HG03066 (cell line): Measurements from ENCODE around the gene OSBPL1A.

Experiments used
- ATAC-seq: cut with Tn5 transposase; IDR thresholded peaks from one replicate; pipeline ENCODE4 v1.9.1; 2021; ENCODE audit warnings: low read depth; ENCODE audit not compliant: unreplicated experiment

OSBPL1A gene

DNA sequence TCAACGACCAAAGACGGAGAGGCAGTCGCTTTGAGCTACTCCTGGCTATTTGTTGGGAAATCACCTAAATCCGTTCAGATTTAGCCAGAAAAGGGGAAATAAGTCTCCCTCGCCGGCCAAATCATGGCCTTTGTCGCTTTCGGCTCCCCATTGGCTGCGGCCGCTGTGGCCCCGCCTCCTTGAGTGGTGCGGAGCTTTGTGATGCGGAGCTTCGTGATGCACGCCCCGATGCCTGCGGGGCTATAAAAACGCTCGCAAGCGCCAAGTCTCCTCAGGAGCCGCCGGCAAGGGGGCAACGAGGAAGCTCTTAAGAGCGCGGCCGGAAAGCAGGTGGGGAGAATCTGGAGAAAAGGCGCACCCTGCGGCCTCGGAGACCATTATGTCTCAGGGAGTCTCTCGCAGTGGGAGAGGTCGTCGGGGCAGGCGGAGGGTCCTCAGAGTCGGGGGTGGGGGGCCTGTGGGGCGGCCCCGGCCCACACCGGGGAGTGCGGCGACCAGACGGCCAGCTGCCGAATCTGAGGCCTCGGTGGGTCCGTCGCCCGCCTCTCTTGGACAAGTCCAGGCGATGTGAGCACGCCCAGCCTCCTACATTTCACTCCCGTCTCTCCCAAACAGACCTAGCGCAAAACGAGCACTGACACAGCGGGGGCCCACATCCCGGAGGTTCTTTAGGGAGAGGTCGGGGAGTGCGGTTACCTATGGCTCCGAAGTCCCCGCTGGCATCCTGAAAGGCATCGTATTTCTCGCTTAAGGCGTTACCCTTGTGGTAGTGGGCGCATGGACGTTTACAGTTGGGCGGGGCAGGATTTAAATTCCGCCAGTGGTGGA is 258.6 kb downstream of the OSBPL1A start, which contains the start of gene CABYR:
Gene CABYR (plus strand): TSS at position 274 of the 828 bp plus-strand sequence. CDS start 4,053 bp downstream, outside the sequence.
- peak; percentile 93 for ATAC-seq

DNA sequence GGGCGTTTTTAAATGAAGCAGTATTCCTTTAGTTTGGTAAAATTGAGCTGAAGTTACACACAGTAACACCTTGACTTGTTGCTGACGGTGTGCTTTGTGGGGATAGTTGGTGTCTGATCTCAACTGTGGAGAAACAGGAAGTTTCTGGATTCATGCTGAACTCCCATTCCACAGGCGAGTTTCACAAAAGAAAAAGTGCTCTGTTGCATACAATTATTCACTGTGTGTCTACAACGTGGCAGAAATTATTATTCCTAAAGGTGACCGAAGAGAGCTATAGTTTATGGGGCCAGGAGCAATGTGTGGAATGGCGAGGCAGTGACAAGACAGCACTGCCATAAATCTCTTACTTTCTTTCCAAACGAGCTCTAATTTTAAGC is 259.2 kb downstream of the OSBPL1A start:
- no peak for ATAC-seq

GRCh38 chr18:24136967-24137373 is 260.7 kb downstream of the OSBPL1A start:
- no peak for ATAC-seq

DNA sequence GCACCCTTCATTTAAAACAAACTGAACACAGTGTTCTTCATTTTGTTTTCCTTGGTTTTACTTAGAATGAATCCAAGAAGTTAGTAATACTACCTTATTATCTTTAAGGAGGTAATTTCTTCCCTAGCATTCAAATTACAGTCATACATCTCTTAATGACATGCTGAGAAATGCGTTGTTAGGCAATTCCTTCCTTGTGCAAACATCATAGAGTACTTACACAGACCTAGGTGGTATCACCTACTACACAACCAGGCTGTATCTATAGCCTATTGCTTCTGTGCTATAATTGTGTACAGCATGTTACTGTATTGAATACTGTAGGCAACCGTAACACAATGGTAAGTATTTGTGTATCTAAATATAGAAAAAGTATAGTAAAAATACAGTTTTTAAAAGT is 267.1 kb downstream of the OSBPL1A start:
- no peak for ATAC-seq

DNA sequence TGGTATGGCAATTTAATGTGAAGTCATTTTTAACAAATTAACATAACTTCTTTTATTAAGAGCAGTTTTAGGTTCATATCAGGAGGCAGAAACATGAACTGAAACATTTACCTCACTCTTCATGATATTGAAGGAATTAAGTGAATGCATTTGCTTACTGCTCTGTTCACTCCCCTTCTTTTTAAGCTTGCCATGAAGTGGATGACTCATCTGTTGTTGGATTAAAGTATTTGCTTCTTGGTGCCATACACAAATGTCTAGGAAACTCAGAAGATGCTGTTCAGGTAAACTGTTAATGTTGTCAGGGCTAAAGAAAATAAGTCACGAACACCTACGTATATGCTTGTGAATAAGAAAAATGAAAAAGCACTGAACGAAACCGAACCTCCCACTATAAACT is 268.9 kb downstream of the OSBPL1A start:
- no peak for ATAC-seq

DNA sequence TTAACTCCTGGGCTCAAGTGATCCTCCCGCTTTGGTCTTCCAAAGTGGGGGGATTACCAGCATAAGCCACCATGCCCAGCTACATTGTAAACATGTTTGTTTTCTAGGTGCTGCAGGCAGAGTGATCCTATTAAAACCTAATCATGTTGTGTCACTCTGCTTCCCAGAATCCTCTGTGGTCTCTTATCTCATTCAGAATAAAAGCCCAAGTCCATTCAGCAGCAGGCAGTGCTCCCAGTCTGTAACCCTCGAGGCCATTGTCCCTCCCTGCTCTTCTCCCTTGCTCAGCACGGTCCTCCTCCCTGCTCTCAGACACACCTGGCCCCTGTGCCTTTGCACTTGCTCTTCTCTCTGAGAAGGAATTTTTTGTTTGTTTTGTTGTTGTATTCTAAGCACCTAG is 269.9 kb downstream of the OSBPL1A start:
- ATAC-seq: no peak

DNA sequence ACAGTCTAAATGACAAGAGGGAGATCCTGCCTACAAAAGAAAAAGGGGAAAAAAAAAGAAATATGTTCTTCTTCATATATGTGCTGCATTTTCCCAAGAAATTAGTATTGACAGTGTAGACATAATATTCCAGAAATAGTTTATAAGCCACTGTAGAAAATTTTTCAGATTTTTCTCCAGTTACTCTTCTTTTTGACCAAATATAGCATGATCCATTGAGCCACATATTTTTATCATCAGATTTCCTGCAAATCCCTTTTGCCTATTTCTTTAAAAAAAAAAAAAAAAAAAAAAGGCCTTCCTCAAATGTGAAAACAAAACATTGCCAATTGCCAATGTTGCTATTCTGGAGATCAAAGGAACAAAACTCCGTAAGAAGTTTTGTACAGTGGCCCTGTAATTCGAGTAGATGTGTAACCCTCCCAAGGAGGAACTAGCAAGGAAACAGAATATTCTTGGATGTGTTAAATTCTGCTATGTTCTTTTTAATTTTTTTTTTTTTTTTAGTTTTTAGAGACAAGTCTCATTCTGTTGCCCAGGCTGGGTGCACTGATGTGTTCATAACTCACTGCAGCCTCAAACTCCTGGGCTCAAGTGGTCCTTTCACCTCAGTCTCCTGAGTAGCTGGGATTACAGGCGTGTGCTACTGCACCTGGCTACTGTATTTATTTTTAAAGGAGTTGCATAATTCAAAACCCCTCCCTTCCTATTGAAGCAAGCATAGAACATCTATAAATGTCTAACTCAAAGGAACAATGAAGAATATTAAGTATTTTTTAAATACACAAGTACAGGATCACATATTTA is 271.3 kb downstream of the OSBPL1A start:
- ATAC-seq: no peak

DNA sequence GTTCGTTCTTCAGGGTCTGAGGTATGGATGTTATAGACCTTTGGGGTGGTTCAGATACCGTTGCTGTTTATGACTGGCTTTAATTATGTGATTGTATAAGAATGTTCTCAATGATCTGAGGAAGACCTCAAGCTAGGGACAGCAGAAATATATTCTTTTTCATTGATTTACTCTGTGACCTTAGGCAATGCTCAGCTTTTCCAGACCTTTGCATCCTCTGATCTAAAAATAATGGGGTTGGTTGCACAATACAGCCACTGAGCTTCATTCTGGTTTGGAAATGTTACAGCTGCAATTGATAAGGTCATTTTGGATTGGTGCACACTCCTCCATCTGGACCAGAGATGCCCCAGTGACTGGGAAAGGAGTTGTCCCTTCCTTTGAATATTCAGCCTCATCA is 276.0 kb downstream of the OSBPL1A start:
- ATAC-seq: no peak

DNA sequence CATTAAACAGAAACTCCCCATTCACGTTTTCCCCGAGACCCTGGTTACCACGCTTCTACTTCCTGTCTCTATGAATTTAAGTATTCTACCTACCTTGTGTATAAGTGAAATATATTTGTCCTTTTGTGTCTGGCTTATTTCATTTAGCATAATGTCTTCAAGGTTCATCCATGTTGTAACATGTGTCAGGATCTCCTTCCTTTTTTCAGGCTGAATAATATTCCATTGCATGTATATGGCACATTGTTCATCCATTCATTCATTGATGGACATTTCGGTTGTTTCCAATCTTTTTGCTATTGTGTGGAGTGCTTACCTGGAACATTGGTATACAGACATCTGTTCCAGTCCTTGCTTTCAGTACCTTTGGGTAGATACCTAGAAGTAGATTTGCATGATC is 276.9 kb downstream of the OSBPL1A start:
- no peak for ATAC-seq

DNA sequence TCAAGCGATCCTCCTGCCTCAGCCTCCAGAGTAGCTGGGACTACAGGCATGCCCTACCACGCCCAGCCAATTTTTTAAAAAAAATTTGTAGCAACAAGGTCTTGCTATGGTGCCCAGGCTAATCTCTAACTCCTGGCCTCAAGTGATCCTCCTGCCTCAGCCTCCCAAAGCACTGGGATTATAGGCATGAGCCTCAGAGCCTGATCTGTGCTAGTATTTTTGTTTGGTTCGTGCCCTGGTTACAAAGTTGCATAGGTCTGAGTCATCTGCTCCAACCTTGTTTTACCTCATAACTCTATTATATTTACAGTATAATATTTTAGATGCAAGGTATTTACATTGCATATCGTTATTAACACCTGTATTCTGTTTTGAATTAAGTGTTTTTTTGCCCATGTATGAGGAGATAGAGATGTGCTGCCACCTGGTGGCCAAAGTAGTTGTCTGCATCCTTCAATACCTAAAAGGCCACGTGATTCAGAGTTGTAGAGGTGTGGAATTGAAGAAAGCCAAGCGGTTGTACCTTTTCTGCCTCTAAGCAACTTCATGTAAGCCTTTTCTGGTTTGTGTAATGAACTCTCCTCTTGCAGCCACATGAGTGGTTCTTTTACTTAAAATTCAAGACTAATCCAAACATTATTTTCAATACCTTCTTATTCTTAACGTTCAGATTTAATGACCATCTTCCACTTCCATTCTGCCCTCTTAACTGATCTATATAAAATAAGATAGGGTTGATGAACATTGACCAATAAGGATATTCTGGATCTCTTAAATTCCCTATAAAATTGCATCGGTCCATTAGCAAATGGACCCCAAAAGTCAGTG is 278.7 kb downstream of the OSBPL1A start:
- ATAC-seq: peak; percentile 67

DNA sequence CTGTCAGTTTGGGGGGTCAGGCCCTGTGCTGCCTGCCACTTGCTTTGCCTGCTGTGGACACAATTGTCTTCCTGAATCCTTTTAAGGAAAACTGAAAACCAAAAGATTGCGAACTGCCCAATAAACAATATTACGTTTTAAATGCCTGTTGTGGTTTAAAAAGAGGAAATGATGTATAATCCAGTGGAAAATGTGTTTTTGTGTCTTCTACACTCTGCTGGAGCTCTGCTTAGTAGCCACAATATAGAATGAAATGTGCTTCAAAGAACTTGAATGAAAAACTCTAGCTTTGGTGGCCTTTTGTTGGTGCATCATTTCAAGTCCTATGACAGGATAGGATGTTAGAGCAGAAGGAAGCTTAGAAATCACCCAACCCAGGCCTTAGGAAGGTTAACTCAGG is 282.0 kb downstream of the OSBPL1A start:
- no peak for ATAC-seq

GRCh38 chr18:24114924-24115549 is 282.6 kb downstream of the OSBPL1A start:
- ATAC-seq: no peak

- ATAC-seq: no peak
These were observed 284.6 kb downstream of the OSBPL1A start for GRCh38 chr18:24112874-24113615.

DNA sequence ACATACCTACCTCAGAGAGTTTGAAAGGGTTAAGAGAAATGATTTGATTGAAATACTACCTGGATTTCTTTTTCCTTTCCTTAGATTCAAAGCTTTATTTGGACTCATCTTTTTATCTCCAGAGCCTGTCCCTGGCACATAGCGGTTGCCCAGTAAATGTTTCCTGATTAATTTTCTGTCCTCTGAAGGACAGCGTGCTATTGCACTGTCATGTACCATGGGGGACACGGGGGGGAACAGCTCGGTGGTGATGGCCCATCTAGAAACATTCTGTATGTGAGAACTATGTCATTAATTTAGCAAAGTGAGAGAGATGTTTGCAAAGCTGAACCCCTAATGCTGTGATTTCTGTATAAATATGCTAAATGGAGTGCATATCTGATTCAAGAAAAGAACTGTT is 285.2 kb downstream of the OSBPL1A start:
- ATAC-seq: no peak
